DMS 273 treated with DMSO at 0.1 percent for 48 hours (cell line): ENCODE results near the gene SHROOM3.

Source experiments
- DNase-seq: peaks from one replicate; lab custom pipeline; 2025; lab: John Stamatoyannopoulos, UW

Gene SHROOM3

DNA sequence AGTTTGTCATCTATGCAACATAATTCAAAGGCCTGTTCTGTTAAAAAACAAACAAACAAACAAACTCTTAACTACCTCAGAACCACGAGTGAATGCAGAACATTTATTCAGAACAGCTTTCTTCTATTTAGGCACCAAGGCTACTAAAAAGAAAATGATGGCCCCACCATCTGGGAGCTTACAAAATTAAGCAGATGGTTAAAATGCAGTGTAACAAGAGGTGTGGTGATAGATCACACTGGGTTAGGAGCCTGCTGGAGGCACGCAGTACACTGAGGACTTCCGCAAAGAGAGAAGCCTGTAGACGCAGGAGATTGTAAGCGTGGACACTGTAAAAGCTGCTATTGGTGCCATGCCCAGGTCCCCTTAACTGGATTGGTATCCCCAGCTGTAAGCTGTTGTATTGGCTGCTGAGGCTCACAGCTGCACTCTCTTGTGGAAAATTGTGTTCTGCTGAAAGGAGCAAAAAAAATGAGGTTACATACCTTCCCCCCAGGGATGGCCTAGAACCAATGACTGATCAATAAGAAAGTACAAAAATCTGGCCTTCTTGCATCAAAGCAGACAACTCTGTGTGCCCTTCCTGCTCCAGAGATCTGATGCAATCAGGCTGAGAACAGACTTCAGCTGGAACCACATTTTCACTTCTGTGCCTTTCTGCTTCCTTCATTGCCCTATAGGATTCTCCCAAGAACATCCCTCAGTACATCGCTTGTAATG lies 60.0 kb downstream of the SHROOM3 start:
- DNase-seq, result no peak

DNA sequence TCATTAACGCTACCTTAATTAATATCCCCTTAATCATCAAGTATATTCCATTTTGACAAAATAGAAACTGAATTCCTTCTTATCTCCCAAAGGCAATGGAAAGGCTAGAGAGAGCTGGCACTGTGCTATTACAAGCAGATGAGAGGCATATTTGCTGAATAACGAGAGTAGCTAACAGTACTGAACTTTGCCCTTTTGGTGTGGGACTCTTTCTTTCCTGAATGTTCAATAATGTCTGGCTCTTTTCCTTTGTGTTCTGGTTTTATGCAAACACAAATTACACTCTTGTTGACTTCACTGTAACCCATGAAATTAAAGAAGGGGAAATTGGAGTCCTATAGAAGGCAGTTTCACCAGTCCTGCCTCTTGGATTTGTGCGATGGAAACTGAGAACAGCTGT lies 63.5 kb downstream of the SHROOM3 start:
- DNase-seq, result no peak

DNA sequence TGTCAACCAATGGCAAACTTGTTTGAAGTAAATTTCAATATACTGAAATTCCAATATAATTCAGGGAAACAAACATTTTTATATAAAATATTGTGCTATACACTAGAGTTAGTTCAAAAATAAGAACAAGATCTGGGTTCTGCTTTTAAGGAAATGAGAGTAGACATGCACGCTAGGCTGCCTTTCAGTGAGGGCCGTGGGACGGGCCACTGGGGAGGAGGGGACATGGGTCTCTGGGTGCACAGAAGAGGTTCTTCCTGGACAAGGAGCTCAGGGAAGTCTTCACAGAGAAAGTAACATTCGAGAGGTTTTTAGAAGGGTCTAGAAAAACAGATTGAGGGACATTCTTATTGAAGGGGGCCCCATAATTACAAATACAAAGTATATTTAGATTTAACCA lies 64.4 kb downstream of the SHROOM3 start:
- DNase-seq, result no peak

DNA sequence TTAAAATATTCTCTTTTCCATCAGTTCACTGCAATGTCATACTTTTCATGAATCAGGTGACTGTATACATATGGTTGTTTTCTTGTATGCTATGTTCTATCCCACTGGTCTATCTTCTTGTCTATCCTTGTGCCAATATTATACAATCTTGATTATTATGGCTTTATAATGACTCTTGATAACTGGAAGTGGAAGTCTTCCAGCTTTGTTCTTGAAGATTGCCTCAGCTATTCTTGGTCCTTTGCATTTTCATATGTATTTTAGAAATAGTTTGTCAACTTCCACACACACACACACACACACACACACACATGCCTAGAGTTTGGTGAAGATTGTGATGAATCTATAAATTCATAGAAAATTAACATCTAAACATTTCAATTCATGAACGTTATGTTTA lies 67.9 kb downstream of the SHROOM3 start:
- no peak for DNase-seq

DNA sequence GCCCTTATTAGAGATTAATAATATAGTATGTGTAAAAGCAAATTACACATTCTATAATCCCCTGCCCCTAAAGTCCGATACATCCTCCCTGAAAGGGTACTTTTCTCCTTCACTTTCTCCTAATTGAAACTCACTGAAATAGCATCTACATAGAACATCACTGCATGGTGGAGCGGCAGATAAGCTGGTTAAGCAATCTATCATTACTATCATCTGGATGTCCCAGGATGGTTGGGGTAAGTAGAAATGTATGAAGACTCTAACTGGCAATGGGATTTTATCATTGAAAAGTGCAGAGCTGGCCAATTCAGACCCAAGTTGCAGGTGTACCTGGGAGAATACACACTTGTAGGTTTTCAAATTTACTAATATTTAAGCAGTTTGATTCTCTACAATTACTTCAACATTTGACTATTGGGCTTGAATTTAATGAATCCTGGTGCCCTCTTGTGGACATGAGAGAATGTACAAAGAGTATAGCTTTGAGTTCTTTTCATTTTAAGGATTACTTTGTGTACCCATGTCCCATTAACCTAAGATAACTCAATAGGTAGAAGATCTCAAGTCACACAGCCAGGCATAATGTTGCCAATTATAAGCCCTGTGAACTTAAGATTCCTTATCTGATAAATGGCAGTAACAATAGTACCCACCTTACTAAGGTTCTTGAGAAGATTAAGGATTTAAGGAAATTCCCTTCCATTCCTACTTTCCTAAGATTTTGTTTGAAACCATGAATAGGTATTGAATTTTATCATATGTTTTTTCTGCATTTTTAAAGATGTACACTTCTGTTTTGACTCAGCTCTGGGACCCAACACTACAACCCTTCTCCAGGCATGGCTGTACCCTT lies 69.8 kb downstream of the SHROOM3 start:
- no peak for DNase-seq

DNA sequence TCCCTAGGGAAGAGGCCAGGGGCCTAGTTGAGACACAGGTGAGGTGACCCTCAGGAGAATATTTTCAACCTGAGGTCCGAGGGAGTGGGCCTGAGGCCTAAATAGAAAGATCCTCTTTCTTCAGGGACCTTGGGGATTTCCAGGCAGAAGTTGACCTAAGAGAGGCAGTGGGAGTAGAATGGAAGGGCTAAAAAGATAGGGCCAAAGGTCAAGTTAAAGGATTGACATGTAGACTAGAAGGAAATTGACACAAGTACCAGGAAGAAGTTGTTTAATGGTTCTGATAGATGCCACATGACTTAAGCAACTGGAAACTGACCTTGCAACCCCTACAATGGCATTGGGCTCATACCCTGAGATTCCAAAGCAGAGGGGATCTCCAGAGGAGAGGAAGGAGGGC lies 76.9 kb downstream of the SHROOM3 start:
- DNase-seq, result no peak

DNA sequence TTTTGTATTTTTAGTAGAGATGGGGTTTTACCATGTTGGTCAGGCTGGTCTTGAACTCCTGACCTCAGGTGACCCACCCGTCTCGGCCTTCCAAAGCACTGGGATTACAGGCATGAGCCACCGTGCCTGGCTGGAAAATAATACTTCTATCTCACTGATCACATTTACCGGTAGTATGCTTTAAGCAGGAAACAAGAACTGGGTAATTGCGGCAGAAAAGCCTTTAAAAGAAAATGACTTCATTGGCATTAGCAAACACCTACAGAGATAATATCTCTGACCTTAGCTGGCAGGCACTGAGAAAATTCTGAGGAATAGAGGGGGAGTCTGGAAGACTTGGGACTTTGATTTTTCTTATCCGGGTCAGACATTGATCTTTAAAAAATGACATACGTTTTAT lies 78.5 kb downstream of the SHROOM3 start:
- DNase-seq, result no peak

DNA sequence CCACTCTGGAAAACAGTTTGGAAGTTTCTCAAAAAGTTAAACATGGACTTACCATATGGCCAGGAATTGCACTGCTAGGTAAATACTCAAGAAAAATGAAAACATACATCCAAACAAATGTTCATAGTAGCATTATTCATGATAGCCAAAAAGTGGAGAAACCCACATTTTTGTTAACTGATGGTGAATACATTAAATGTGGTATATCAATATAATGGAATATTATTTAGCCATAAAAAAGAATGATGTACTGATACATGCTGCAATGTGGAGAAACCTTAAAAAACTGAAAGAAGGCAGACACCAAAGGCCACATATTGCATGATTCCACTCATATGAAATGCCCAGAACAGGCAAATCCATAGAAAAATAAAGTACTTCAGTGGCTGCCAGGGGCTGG lies 79.1 kb downstream of the SHROOM3 start:
- no peak for DNase-seq

DNA sequence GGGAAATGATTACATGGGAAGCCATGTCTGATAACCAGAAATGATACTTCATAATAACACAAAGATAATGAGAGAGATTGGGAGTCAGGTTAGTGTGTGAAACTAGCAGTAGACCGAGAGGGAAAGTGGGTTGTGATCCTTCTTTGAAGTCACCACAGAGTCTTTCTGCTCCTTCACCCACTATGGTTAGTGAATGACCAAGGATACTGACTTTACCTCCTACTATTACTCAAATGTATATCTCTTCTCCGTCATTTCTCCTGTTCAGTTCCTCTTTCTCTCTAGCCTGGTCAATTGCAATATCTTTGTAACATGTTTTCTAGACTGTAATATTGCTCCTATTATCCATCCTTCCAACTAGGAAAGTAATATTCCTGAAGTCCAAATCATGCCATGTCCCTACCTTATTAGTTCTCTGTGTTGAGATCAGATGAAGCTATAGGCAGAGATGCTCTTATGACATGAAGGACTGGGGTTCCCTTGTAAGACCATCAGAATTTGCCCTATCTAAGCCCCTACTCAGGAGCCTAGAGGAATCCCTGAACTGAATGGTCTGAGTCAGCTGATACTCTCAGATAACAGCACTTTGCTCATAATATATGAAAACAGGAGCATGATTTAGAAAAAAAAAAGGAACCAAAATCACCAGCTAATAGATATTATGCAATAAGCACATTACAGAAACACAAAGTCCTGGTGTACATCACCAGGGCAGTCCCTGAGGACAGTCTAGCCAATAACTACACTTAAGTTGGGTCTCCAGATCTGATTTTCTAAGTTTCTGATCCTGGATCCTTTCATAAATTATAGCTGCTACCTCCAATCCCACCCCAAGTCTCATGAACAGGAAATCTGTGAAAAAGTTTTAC lies 81.2 kb downstream of the SHROOM3 start:
- no peak for DNase-seq

DNA sequence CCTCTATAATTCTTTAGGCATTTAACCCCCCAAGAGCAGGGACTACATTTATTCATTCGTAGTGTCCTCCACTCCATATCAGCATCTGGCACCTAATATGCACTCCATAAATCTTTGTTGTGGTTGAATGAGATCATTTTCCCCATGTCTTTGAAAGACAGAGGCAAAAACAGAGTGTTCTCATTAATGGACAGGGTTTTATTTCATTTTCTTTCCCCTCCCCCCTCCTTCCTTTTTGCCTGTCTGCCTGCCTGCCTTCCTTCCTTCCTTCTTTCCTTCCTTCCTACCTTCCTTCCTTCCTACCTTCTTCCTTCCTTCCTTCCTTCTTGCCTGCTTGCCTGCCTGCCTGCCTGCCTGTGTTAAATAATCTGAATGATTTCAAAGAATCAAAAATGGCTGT lies 83.2 kb downstream of the SHROOM3 start:
- DNase-seq, result no peak

DNA sequence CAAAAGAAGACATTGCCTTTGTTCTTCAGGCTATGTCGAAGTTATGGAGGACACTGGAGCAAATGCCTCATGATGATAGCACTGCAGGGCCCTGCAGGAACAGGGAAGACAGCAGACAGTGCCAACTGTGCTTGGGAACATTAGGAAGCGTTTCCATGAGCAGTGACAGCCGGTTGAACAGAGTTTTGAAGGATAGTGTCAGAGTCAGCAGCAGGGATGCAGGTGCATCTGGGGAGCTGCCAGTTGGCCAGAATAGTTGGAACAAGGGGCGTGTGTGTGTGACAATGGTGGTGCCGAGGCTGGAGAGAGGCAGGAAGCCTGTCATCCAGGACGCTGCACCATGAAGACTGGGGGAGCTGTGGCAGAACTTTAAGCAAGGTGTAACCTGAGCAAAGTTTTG lies 88.6 kb downstream of the SHROOM3 start:
- no peak for DNase-seq

DNA sequence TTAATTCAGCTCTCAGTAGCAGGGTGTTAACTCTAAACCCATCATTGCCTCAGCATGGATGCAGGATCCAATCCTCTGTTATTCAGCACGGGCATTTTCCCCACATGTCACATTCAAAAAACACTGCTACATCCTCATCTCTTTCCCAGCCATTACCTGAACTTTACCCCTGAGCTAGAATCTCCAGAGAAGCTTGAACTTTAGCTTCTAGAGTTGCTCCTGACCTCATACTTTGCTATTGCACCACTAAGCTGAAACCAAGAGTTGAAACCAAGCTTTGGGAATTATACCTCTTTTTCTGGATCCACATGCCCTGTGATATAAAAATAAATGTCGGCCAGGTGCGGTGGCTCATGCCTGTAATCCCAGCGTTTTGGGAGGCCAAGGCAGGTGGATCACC lies 90.7 kb downstream of the SHROOM3 start:
- DNase-seq, result no peak

DNA sequence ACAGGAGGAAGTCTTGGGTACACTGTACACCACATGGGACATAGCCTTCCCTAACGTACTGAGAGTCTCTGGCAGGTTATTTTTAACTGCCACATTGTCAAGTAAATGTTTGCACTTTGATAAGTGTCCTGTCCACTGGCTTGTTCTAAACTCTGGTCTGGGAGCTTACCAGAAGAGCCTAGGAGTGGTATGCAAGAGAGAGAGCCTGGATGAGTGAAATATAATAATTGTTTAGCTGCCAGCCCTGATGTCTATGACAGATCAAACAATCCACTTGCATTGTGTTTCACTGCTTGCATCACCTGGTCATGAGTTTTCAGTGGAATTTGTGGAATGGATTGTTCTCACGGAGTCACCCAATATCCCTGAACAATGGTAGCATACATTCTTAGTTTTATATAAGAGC lies 91.6 kb downstream of the SHROOM3 start:
- DNase-seq, result no peak

DNA sequence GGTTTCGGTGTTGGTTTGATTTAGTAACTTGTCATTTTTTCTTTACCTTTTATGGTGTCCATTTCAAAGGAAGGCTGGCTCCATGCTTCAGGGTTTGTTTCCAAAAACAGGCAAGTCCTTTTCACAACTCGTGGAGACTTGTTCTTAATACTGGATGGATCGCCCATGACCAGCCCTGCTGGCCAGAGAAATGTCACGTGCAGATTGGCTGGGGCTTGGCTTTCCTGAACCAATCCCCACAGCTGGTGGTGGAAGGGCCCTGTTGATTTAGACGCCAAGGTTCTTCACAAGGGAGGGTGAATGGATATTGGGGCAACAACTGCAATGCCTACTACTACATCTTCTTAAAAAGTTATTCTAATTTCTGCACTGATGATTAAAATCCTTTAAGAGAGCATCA lies 92.6 kb downstream of the SHROOM3 start:
- DNase-seq, result no peak

DNA sequence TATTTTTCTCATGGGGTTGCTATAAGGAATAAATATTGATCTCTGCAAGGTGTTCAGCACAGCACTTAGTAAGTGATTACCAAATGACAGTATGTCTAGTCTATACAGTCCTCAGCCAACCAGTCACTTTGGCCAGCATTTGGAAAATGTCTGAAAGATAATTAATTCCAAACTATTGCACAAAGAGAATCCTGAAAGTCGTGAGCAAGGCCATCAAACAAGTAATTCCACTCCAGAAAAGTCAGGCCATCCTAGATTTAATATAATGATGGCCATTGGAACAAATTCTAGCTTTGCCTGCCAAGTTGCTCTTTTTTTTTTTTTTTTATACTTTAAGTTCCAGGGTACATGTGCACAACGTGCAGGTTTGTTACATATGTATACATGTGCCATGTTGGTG lies 96.6 kb downstream of the SHROOM3 start:
- DNase-seq, result no peak

DNA sequence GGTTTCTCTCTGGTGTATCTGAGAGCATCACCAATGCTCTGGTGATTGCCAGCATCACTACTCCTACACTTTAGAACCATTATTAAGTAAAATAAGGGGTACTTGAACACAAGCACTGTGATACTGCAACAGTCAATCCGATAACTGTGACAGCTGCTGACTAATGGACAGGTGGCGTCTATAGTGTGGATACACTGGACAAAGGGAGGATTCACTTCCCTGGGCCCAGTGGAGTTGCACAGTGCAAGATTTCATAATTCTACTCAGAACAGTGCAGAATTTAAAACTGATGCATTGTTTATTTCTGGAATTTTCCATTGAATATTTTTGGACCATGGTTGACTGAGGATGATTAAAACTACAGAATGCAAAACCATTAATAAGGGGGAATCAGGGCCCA lies 97.8 kb downstream of the SHROOM3 start:
- DNase-seq, result no peak

DNA sequence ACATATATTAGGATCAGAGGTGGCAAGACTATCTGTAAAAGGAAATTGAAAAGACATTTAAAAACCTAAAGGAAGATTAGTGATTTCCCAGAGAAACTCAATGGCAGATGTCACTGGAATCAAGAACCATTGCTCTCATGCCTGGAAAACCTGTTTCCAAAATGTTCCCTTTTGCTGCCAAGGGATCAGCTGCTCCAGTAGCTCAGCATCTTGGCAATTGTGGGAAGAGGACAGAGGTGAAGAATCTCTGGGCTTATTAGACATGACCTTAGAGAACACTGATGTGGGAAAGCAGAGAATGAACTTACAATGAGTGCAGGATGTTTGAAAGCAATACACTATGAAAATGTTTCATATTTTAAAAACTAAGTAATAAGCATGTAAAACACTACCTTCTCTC lies 98.3 kb downstream of the SHROOM3 start:
- DNase-seq, result no peak

DNA sequence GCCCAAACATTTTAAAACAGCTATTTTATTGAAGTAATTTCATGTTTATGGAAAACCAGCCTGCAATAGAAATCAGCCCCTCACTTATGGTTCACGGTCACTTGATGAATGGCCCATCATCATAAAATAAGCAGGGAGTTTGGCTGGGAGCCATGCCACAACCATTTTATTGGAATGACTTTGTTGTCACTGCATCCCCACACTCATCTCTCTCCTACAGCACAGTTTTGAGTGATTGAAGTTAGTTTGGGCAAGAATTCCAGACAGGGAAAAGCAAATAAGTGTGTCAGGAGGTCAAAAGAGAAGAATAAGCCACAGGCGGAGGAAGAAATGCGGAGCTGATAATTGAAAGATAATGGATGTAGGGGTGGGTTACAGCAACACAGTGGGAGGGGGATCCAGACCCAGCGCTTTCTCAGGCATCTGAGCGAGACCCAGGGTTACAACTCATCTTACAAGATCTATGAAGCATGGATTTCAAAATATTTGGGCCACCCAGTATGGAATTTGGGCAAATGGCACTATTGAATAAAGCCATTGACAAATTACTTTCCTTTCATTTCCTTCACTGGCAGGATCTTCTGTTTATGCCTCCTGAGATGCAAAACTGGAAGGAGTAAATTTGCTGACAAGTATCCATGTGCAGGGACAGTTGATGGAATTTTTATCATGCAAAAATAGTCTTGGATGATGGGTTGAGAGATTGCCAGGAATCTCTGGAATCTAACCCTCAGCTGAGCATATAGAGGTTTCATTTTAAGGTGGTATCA lies 100.8 kb downstream of the SHROOM3 start:
- no peak for DNase-seq

DNA sequence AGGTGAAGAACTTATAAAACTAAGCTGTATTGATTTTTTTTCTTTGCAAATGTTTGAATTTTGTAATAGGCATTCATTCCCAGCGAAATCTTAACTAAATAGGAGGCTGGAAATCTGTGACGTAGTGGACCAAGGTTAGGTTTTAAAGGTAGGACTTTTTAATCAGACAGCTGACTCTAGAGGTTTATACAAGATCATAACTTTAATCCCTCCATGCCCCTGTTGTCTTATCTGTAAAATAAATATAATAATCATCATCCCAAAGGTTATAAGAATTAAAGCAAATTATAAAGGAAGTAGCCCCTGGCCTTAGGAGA lies 101.3 kb downstream of the SHROOM3 start:
- no peak for DNase-seq

DNA sequence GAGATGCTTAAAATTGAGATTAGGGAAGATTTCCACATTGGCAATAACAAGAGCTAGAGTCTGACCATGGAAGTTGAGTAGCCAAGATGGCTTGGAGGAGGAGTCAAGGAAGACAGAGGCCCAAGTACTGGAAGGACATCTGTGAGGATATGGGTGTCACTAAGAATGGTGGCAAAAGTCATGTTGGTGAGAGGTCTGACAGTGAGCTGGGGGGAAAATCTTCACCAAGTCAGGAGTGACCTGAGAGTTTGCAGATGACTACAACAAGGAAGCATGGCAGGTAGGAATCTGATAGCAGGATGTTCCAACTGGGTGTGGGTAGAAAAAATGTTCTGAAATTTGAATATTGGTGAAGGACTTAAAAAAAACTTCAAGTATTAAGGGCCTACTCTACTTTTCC lies 103.3 kb downstream of the SHROOM3 start:
- DNase-seq, result no peak

DNA sequence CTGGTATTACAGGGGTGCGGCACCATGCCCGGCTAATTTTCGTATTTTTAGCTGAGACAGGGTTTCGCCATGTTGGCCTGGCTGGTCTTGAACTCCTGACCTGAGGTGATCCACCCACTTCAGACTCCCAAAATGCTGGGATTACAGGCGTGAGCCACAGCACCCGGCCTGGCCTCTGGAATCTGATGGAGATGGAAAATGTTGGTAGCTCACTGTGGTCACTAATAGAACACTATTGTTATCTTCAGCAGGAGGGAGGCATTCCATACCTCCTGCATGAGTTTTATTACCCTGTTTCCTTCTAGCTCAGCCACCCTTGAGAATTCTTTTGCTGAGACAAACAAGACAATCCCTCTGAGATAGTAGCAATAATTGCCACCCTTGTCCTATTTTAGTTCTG lies 105.0 kb downstream of the SHROOM3 start:
- no peak for DNase-seq

DNA sequence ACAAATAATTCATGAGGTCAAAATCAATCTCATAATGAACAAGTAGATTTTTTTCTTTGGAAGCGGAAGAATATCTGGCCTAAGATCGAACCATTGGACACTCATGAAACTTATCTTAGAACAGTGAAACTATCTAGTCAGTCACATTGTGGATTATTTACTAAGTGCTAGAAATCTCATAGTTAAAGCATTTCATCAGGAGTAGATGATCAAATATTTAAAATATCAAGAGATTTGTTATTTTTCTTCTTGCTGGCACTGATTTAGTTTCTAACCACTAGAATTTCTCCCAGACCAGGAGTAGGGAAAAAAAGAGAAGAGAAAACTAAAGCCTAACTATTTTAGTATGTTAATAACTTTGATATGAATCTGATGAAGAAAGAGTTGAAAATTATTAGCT lies 105.5 kb downstream of the SHROOM3 start:
- no peak for DNase-seq
